H1 (cell line): Measurements from ENCODE around the gene CDH10. TPM values are rescaled to one million over a fixed set of nuclear protein-coding genes. Genes with fewer than 3 reads are reported as not detected.

Source experiments
- CTCF ChIA-PET: fragments of 300-600 bp; sonication (Branson Sonifier 250); formaldehyde crosslinking; loops from one replicate; lab custom pipeline; 2021; ENCODE audit not compliant: partially characterized antibody; lab: Charles Lee
- POLR2A ChIA-PET: fragments of 300-600 bp; sonication (Branson Sonifier 250); formaldehyde crosslinking; loops from one replicate; lab custom pipeline; 2021; ENCODE audit warnings: inconsistent platforms; ENCODE audit not compliant: partially characterized antibody; lab: Charles Lee
- DNase-seq, 2 experiments: peaks; one replicate each; pipeline versions ENCODE4 v3.0.0 to v3.0.0-alpha.2; 2010 to 2022; ENCODE audit warnings: low spot score in 2 of 2, low read depth in 1 of 2, mixed read lengths in 1 of 2
- FAIRE-seq: peaks from 2 replicates; lab custom pipeline; 2011; peaks lifted over from hg19 to GRCh38; lab: Jason Lieb, UNC
- H2AFZ ChIP-seq: 2 replicates; pipeline ENCODE4 v1.8.1; 2012; ENCODE audit warnings: low read length, inconsistent platforms
- H2AK5ac ChIP-seq: 2 replicates; pipeline ENCODE4 v1.6.1; 2013; ENCODE audit warnings: low read depth, low read length
- H2BK120ac ChIP-seq: replicated peaks from 2 replicates; pipeline ENCODE3; 2013; ENCODE audit warnings: low read depth, low read length, inconsistent platforms
- H2BK12ac ChIP-seq: 2 replicates; pipeline ENCODE4 v1.6.1; 2013; ENCODE audit warnings: low read depth, low read length
- H2BK15ac ChIP-seq: 2 replicates; pipeline ENCODE4 v1.6.1; 2013; ENCODE audit warnings: low read length
- H2BK20ac ChIP-seq: 2 replicates; pipeline ENCODE4 v1.6.1; 2013; ENCODE audit warnings: low read length
- H2BK5ac ChIP-seq: 2 replicates; pipeline ENCODE4 v1.6.1; 2013; ENCODE audit warnings: low read depth, low read length
- H3K14ac ChIP-seq: 2 replicates; pipeline ENCODE4 v1.6.1; 2013; ENCODE audit warnings: inconsistent platforms; ENCODE audit not compliant: insufficient read length
- H3K18ac ChIP-seq: 2 replicates; pipeline ENCODE4 v1.6.1; 2013; ENCODE audit warnings: low read length; ENCODE audit errors: extremely low read depth
- H3K23ac ChIP-seq: 2 replicates; pipeline ENCODE4 v1.6.1; 2013; ENCODE audit warnings: inconsistent platforms; ENCODE audit not compliant: insufficient read length
- H3K23me2 ChIP-seq: 2 replicates; pipeline ENCODE4 v1.6.1; 2013; ENCODE audit warnings: low read depth, low read length
- H3K27ac ChIP-seq: 2 replicates; pipeline ENCODE4 v1.6.1; 2011; ENCODE audit warnings: low read depth, low read length, inconsistent platforms
- H3K27me3 ChIP-seq, 4 experiments: replicated peaks in 1 of 4; 1 replicate in 1 of 4; 2 replicates in 3 of 4; pipeline versions ENCODE4 v1.6.1 to v1.8.1; 2011 to 2013; ENCODE audit warnings: low read length in 3 of 4, mild to moderate bottlenecking in 3 of 4, inconsistent platforms in 2 of 4, mixed read lengths in 2 of 4, moderate library complexity in 1 of 4; ENCODE audit not compliant: control insufficient read depth in 3 of 4, insufficient read depth in 3 of 4; ENCODE audit errors: extremely low read depth in 1 of 4
- H3K36me3 ChIP-seq, 4 experiments: 2 replicates each; pipeline versions ENCODE4 v1.6.1 to v1.8.1; 2011 to 2013; ENCODE audit warnings: mild to moderate bottlenecking in 4 of 4, low read length in 3 of 4, moderate library complexity in 2 of 4, control low read depth in 1 of 4, inconsistent platforms in 1 of 4; ENCODE audit not compliant: insufficient read depth in 4 of 4, control insufficient read depth in 2 of 4
- H3K4ac ChIP-seq: replicated peaks from 2 replicates; pipeline ENCODE3; 2013; ENCODE audit warnings: low read length, low read depth, mixed read lengths, inconsistent platforms; ENCODE audit not compliant: insufficient read length
- H3K4me1 ChIP-seq, 4 experiments: replicated peaks in 1 of 4; 1 replicate in 1 of 4; 2 replicates in 3 of 4; pipeline versions ENCODE4 v1.6.1 to v1.8.1; 2011 to 2013; ENCODE audit warnings: low read length in 3 of 4, inconsistent platforms in 2 of 4, mixed read lengths in 1 of 4; ENCODE audit not compliant: insufficient read depth in 4 of 4, control insufficient read depth in 3 of 4
- H3K4me2 ChIP-seq, 2 experiments: 2 replicates each; pipeline versions ENCODE4 v1.6.1 to v1.8.1; 2011 to 2013; ENCODE audit warnings: low read depth in 2 of 2, low read length in 2 of 2, control low read depth in 1 of 2, inconsistent platforms in 1 of 2, mild to moderate bottlenecking in 1 of 2; ENCODE audit not compliant: insufficient read depth in 1 of 2
- H3K4me3 ChIP-seq, 4 experiments: fragments of 200-600, 300-600 bp in 1 of 4; sonication (generic), shearing (Covaris generic), sonication (Bioruptor Twin) in 1 of 4; 2 replicates each; pipeline versions ENCODE4 v1.5.1 to v1.8.1; 2011 to 2016; ENCODE audit warnings: low read length in 4 of 4, low read depth in 3 of 4, control low read depth in 2 of 4, inconsistent platforms in 2 of 4, mild to moderate bottlenecking in 2 of 4, mixed read lengths in 1 of 4, moderate library complexity in 1 of 4; ENCODE audit not compliant: insufficient read depth in 2 of 4; ENCODE audit errors: extremely low read depth in 1 of 4
- H3K56ac ChIP-seq: replicated peaks from 2 replicates; pipeline ENCODE3; 2013; ENCODE audit warnings: low read depth, mild to moderate bottlenecking, mixed read lengths, low read length, inconsistent platforms; ENCODE audit not compliant: insufficient read length
- H3K79me1 ChIP-seq: 2 replicates; pipeline ENCODE4 v1.6.1; 2013; ENCODE audit warnings: low read depth, low read length, control low read depth
- H3K79me2 ChIP-seq, 2 experiments: 2 replicates each; pipeline versions ENCODE4 v1.6.1 to v1.8.1; 2012 to 2013; ENCODE audit warnings: low read length in 2 of 2, mild to moderate bottlenecking in 2 of 2, inconsistent platforms in 1 of 2; ENCODE audit not compliant: insufficient read depth in 2 of 2, control insufficient read depth in 1 of 2
- H3K9ac ChIP-seq, 4 experiments: replicated peaks in 1 of 4; 1 replicate in 1 of 4; 2 replicates in 3 of 4; pipeline versions ENCODE4 v1.6.1 to v1.8.1; 2011 to 2013; ENCODE audit warnings: low read depth in 3 of 4, low read length in 3 of 4, control low read depth in 2 of 4, mild to moderate bottlenecking in 2 of 4, moderate library complexity in 2 of 4, inconsistent platforms in 1 of 4; ENCODE audit errors: extremely low read depth in 1 of 4
- H3K9me3 ChIP-seq, 2 experiments: 2 replicates each; pipeline versions ENCODE4 v1.6.1 to v1.8.1; 2012 to 2013; ENCODE audit warnings: mild to moderate bottlenecking in 2 of 2, moderate library complexity in 2 of 2, control low read depth in 1 of 2, inconsistent platforms in 1 of 2, low read depth in 1 of 2, low read length in 1 of 2, mixed read lengths in 1 of 2; ENCODE audit not compliant: insufficient read depth in 2 of 2
- H4K20me1 ChIP-seq, 2 experiments: replicated peaks in 1 of 2; 2 replicates each; pipeline versions ENCODE3 to v1.8.1; 2011 to 2013; ENCODE audit warnings: inconsistent platforms in 2 of 2, low read length in 2 of 2, mild to moderate bottlenecking in 1 of 2; ENCODE audit not compliant: insufficient read depth in 2 of 2, control insufficient read depth in 1 of 2
- H4K5ac ChIP-seq: 2 replicates; pipeline ENCODE4 v1.6.1; 2013; ENCODE audit warnings: low read length, low read depth, mixed read lengths, inconsistent platforms; ENCODE audit not compliant: insufficient read length
- H4K8ac ChIP-seq: 2 replicates; pipeline ENCODE4 v1.8.0; 2013; ENCODE audit warnings: mild to moderate bottlenecking, moderate library complexity, low read length, inconsistent platforms; ENCODE audit not compliant: insufficient read depth; ENCODE audit errors: extremely low read depth
- H4K91ac ChIP-seq: replicated peaks from 2 replicates; pipeline ENCODE3; 2013; ENCODE audit warnings: low read length, mixed read lengths, inconsistent platforms; ENCODE audit not compliant: insufficient read length
- BCL11A ChIP-seq, 2 experiments: IDR thresholded peaks; one replicate each; pipeline ENCODE4 v1.6.1; 2011; ENCODE audit warnings: low read depth in 2 of 2, low read length in 2 of 2, mild to moderate bottlenecking in 2 of 2
- CBX5 ChIP-seq: fragments of 300-800, 300-1000 bp; sonication (generic); IDR thresholded peaks from 2 replicates; pipeline ENCODE4 v1.7.1; 2016; ENCODE audit warnings: antibody characterized with exemption, low read length, low read depth
- CHD2 ChIP-seq: IDR thresholded peaks from 2 replicates; pipeline ENCODE4 v1.6.1; 2012; ENCODE audit warnings: low read length, improper control_type of control experiment
- HDAC2 ChIP-seq, 2 experiments: fragments of 300-600 bp in 1 of 2; sonication (generic) in 1 of 2; IDR thresholded peaks; 2 replicates each; pipeline ENCODE4 v1.6.1; 2011 to 2012; ENCODE audit warnings: low read depth in 2 of 2, low read length in 2 of 2, mild to moderate bottlenecking in 2 of 2, moderate library complexity in 2 of 2, borderline replicate concordance in 1 of 2, inconsistent platforms in 1 of 2
- KDM1A ChIP-seq: fragments of 200-600, 300-600 bp; sonication (generic); IDR thresholded peaks from 2 replicates; pipeline ENCODE4 v1.7.1; 2016; ENCODE audit warnings: mild to moderate bottlenecking, low read length, borderline replicate concordance
- NRF1 ChIP-seq: IDR thresholded peaks from 2 replicates; pipeline ENCODE4 v1.6.1; 2011; ENCODE audit warnings: mild to moderate bottlenecking, low read depth, low read length, improper control_type of control experiment
- RBBP5 ChIP-seq: IDR thresholded peaks from 2 replicates; pipeline ENCODE4 v1.7.1; 2012; ENCODE audit warnings: low read depth, mild to moderate bottlenecking, inconsistent platforms, low read length, moderate library complexity, borderline replicate concordance
- TAF1 ChIP-seq: IDR thresholded peaks from 2 replicates; pipeline ENCODE4 v1.6.1; 2011; ENCODE audit warnings: mild to moderate bottlenecking, low read depth, low read length
- WGBS, 2 experiments: shearing (Covaris generic) in 1 of 2; methylation state at CpG; one replicate each; pipeline versions ENCODE4 v1.1.6 to v1.1.7; 2013 to 2015; ENCODE audit warnings: low lambda C conversion rate in 2 of 2, mixed read lengths in 2 of 2, inconsistent platforms in 1 of 2, low coverage in 1 of 2, missing lambda C conversion rate in 1 of 2; ENCODE audit not compliant: insufficient replicate concordance in 2 of 2, insufficient coverage in 1 of 2, insufficient read length in 1 of 2; ENCODE audit errors: extremely low coverage in 1 of 2, missing lambda C conversion rate in 1 of 2; 5-methylcytosine and 5-hydroxymethylcytosine counted together
- polyA plus RNA-seq, 7 experiments: library from polyadenylated mRNA; depleted of rRNA in 3 of 7; stranded (reverse) in 5 of 7; unstranded in 2 of 7; fragments of >200 nt in 5 of 7; fragments of 200-250 nt in 2 of 7; gene quantifications; 1 replicate in 5 of 7; 2 replicates in 1 of 7; 4 replicates in 1 of 7; pipeline versions ENCODE4 v1.2.1 to v1.2.3, GENCODE V29; 2011 to 2013; ENCODE audit warnings: missing spikeins in 2 of 7, mixed read lengths in 2 of 7
- total RNA-seq: library from RNA; stranded (reverse); fragmentation: NEBNext Ultra II Directional; extraction: Animal tissue kit (Norgen Biotek cat#: 25700); gene quantifications from 2 replicates; pipeline ENCODE4 v1.2.1, GENCODE V29; 2021

Gene CDH10
- total and polyA plus RNA-seq, 2 of the 8 experiments (the other 6 are each of a cell fraction or from before 2014, with no cell fraction given): 0.11 TPM; not detected in 1

- no peak for FAIRE-seq
- Histone ChIP-seq H3K14ac (no peak overlapping the region), H2BK12ac (no peak overlapping the region), H3K36me3 (no peaks in the 10 kb centered on the region), H4K91ac (no peak overlapping the region), H4K20me1 (no peaks in the 10 kb centered on the region), H3K18ac (no peak overlapping the region), H2BK5ac (no peak overlapping the region), H4K5ac (no peak overlapping the region), H3K9ac (no peak overlapping the region), H3K23me2 (no peaks in the 10 kb centered on the region), H3K4me2 (no peak overlapping the region), H3K56ac (no peak overlapping the region), H3K4me1 (no peaks in the 10 kb centered on the region), H2BK15ac (no peak overlapping the region), H3K79me1 (no peaks in the 10 kb centered on the region), H2BK120ac (no peak overlapping the region), H2AK5ac (no peak overlapping the region), H3K27ac (no peak overlapping the region), H3K4ac (no peak overlapping the region), H3K23ac (no peak overlapping the region), H4K8ac (no peak overlapping the region), H3K27me3 (no peaks in the 10 kb centered on the region), H2AFZ (no peak overlapping the region), H2BK20ac (no peak overlapping the region), H3K79me2 (no peaks in the 10 kb centered on the region), H3K9me3 (no peaks in the 10 kb centered on the region), H3K4me3 (no peak overlapping the region)
- no peak for DNase-seq
- ChIA-PET CTCF (interaction anchor here (0.6 to 1.4 kb wide), 3 partner anchors 49 to 308 kb away, joined by 3 to 4 read pairs (median 3); no protein-coding TSS in a partner anchor), POLR2A (no interaction called here)
- WGBS, 2 experiments: 90% methylated on average over 4 of the region's 4 CpGs; no CpG with 5 or more reads in 1 of the 2 experiments
- TF ChIP-seq TAF1 (no peak), KDM1A (no peak), HDAC2 (IDR thresholded peaks at IDR 0.05; ENCODE audit: borderline replicate concordance in 1 of 2, low read depth in 2 of 2, low read length in 2 of 2) (no peak), RBBP5 (no peak), CHD2 (no peak), BCL11A (IDR thresholded peaks at IDR 0.05; ENCODE audit: low read depth in 2 of 2, low read length in 2 of 2) (no peak), CBX5 (no peak), NRF1 (no peak)
Observed at GRCh38 chr5:24585751-24586150, 59.0 kb downstream of the CDH10 start.
